ENCODE measurements around the gene CYBC1. TPM values are rescaled to one million over a fixed set of nuclear protein-coding genes. Genes with fewer than 3 reads are reported as not detected.

CYBC1 gene
- total and polyA plus RNA-seq, 2 of the 4 experiments (the other 2 are of a cell fraction), result 75.1 to 76.7 TPM

- POLR2A ChIA-PET (ENCODE audit: unreplicated experiment), result no interaction called here
Measured at GRCh38 chr17:82432017-82432416, 18.5 kb downstream of the CYBC1 start.

More at GRCh38 chr17:82432017-82432416, 18.5 kb downstream of the CYBC1 start:
- no peak overlapping the region for H2AK5ac ChIP-seq (ENCODE audit: low read depth, low read length)
- no peak overlapping the region for H4K91ac ChIP-seq (ENCODE audit: insufficient read depth, low read depth, low read length)
- no peaks in the 10 kb centered on the region for H3K27me3 ChIP-seq (ENCODE audit: control insufficient read depth, insufficient read depth, low read length)
- H2BK20ac ChIP-seq (ENCODE audit: low read depth, low read length), result no peak overlapping the region
- 73% methylated on average over 3 of the region's 8 CpGs; no CpG with 5 or more reads in 1 of the 2 experiments for WGBS, 2 experiments (ENCODE audit: extremely low coverage in 2 of 2, insufficient read length in 1 of 2)
- BruUV-seq (replicated peaks), result no TSS peak
- no peak overlapping the region for H2AFZ ChIP-seq (replicated peaks; ENCODE audit: low read length, poor library complexity)
- no peaks in the 10 kb centered on the region for H3K79me1 ChIP-seq (ENCODE audit: low read depth in 1 of 2, low read length in 2 of 2)
- no peak overlapping the region for H2BK15ac ChIP-seq (ENCODE audit: low read depth, low read length)
- no peaks in the 10 kb centered on the region for H4K20me1 ChIP-seq (ENCODE audit: insufficient read depth, low read length)
- H3K4me1 ChIP-seq (ENCODE audit: control insufficient read depth, insufficient read depth, low read length), result peaks cover 3% of the 10 kb centered on the region
- dilution Hi-C loops (cut with HindIII; ENCODE audit: low sequenced_read_pairs, unreplicated experiment) (no loop called here), intact Hi-C loops (cut with micrococcal nuclease) (no loop called here), in situ Hi-C loops (cut with MboI; ENCODE audit: low sequenced_read_pairs) (no loop called here)
- no peak overlapping the region for H4K5ac ChIP-seq (ENCODE audit: low read depth, low read length)
- no peak overlapping the region for H2BK5ac ChIP-seq (ENCODE audit: low read depth, low read length, poor library complexity, severe bottlenecking)
- H3K36me3 ChIP-seq (ENCODE audit: control insufficient read depth, insufficient read depth, low read length), result peaks cover 2% of the 10 kb centered on the region
- no peak overlapping the region for H3K27ac ChIP-seq (ENCODE audit: insufficient read depth, low read length)
- no peak overlapping the region for H3K18ac ChIP-seq (ENCODE audit: low read depth, low read length)
- CTCF ChIA-PET, result no interaction called here
- H3K56ac ChIP-seq (ENCODE audit: extremely low read depth, insufficient read depth, low read length), result no peak overlapping the region
- no peak overlapping the region for H4K8ac ChIP-seq (ENCODE audit: low read depth in 2 of 2, low read length in 2 of 2)
- H3K23ac ChIP-seq (ENCODE audit: low read depth, low read length), result no peak overlapping the region
- no peak overlapping the region for H3K14ac ChIP-seq (replicated peaks; ENCODE audit: low read depth, low read length)
- H3K4me2 ChIP-seq (ENCODE audit: low read depth, low read length), result no peak overlapping the region
- no peak overlapping the region for H3K9ac ChIP-seq (ENCODE audit: low read depth, low read length)
- no peak overlapping the region for H3K4ac ChIP-seq (ENCODE audit: low read depth, low read length)
- H3K9me1 ChIP-seq (ENCODE audit: insufficient read depth, low read length), result no peaks in the 10 kb centered on the region
- H2AK9ac ChIP-seq (replicated peaks; ENCODE audit: low read depth, low read length, poor library complexity), result no peak overlapping the region
- H3K4me3 ChIP-seq (ENCODE audit: insufficient read depth, low read depth, low read length), result no peak overlapping the region
- no peak overlapping the region for H2BK120ac ChIP-seq (ENCODE audit: low read depth, low read length)
- no peak for TF ChIP-seq SMC3 (IDR thresholded peaks at IDR 0.05; ENCODE audit: low read depth, low read length)
- no peak for TF ChIP-seq RAD21 (IDR thresholded peaks at IDR 0.05; ENCODE audit: low read length)
- no peak for TF ChIP-seq BHLHE40 (IDR thresholded peaks at IDR 0.05; ENCODE audit: low read depth, low read length)
- TF ChIP-seq CEBPB (IDR thresholded peaks at IDR 0.05; ENCODE audit: low read depth, low read length), result no peak
- TF ChIP-seq NFE2L2 (IDR thresholded peaks at IDR 0.05; ENCODE audit: low read depth, low read length), result no peak
- TF ChIP-seq RCOR1 (IDR thresholded peaks at IDR 0.05; ENCODE audit: insufficient replicate concordance, low read length), result no peak
- TF ChIP-seq MAFK (IDR thresholded peaks at IDR 0.05; ENCODE audit: low read depth, low read length), result no peak
- no peak for ATAC-seq (ENCODE audit: low read depth)
- no peaks in the 10 kb centered on the region for H3K9me3 ChIP-seq (ENCODE audit: control insufficient read depth, insufficient read depth, low read length)
- no peak for DNase-seq

Measured in IMR-90 (cell line).